ENCODE measurements around the gene OBSCN. TPM values are rescaled to one million over a fixed set of nuclear protein-coding genes. Genes with fewer than 3 reads are reported as not detected.

The OBSCN gene
- total RNA-seq, 2 experiments from 2014 or later: 29.5 to 45.2 TPM

- no peak overlapping the region for H3K4me3 ChIP-seq (ENCODE audit: low read depth, low read length, poor library complexity, severe bottlenecking)
- POLR2A ChIA-PET: no interaction called here
- no peak for DNase-seq (ENCODE audit: low spot score)
- intact Hi-C loops (cut with micrococcal nuclease; ENCODE audit: unreplicated experiment): no loop called here
- H3K4me2 ChIP-seq (ENCODE audit: low read length): no peak overlapping the region
- H3K79me2 ChIP-seq (ENCODE audit: insufficient read depth, low read depth, low read length): no peaks in the 10 kb centered on the region
- CTCF ChIA-PET (ENCODE audit: unreplicated experiment): no interaction called here
- H4K20me1 ChIP-seq (ENCODE audit: insufficient read depth, low read length): no peaks in the 10 kb centered on the region
- H3K9me2 ChIP-seq (ENCODE audit: insufficient read depth, low read length): no peaks in the 10 kb centered on the region
- H3K9me3 ChIP-seq (ENCODE audit: low read length): no peaks in the 10 kb centered on the region
- H3K27ac ChIP-seq (ENCODE audit: low read depth, low read length, poor library complexity, severe bottlenecking): no peak overlapping the region
- no peak overlapping the region for H2AFZ ChIP-seq (ENCODE audit: low read length)
- TF ChIP-seq CTCF (conservative IDR thresholded peaks at IDR 0.05; ENCODE audit: low read length): no peak
- no peak for TF ChIP-seq EZH2phosphoT487 (IDR thresholded peaks at IDR 0.05; ENCODE audit: borderline replicate concordance, low read depth, low read length)
- H3K36me3 ChIP-seq (ENCODE audit: insufficient read depth, low read length): no peaks in the 10 kb centered on the region
- no peaks in the 10 kb centered on the region for H3K4me1 ChIP-seq (ENCODE audit: insufficient read depth, low read length, poor library complexity, severe bottlenecking)
- BruUV-seq (replicated peaks): TSS peak; percentile 31
Measured at GRCh38 chr1:228413241-228414010, 205.6 kb downstream of the OBSCN start.

GRCh38 chr1:228414511-228415211, 206.8 kb downstream of the OBSCN start:
- no TSS peak for BruUV-seq (replicated peaks)
- intact Hi-C loops (cut with micrococcal nuclease; ENCODE audit: unreplicated experiment): no loop called here
- TF ChIP-seq CTCF (conservative IDR thresholded peaks at IDR 0.05; ENCODE audit: low read length): no peak
- TF ChIP-seq EZH2phosphoT487 (IDR thresholded peaks at IDR 0.05; ENCODE audit: borderline replicate concordance, low read depth, low read length): no peak
- no peak overlapping the region for H2AFZ ChIP-seq (ENCODE audit: low read length)
- POLR2A ChIA-PET: no interaction called here
- CTCF ChIA-PET (ENCODE audit: unreplicated experiment): no interaction called here
- H4K20me1 ChIP-seq (ENCODE audit: insufficient read depth, low read length): no peaks in the 10 kb centered on the region
- H3K79me2 ChIP-seq (ENCODE audit: insufficient read depth, low read depth, low read length): no peaks in the 10 kb centered on the region
- H3K9me2 ChIP-seq (ENCODE audit: insufficient read depth, low read length): no peaks in the 10 kb centered on the region
- DNase-seq (ENCODE audit: low spot score): no peak
- H3K4me1 ChIP-seq (ENCODE audit: insufficient read depth, low read length, poor library complexity, severe bottlenecking): no peaks in the 10 kb centered on the region
- no peak overlapping the region for H3K27ac ChIP-seq (ENCODE audit: low read depth, low read length, poor library complexity, severe bottlenecking)
- H3K4me3 ChIP-seq (ENCODE audit: low read depth, low read length, poor library complexity, severe bottlenecking): no peak overlapping the region
- no peak overlapping the region for H3K4me2 ChIP-seq (ENCODE audit: low read length)
- no peaks in the 10 kb centered on the region for H3K36me3 ChIP-seq (ENCODE audit: insufficient read depth, low read length)
- no peaks in the 10 kb centered on the region for H3K9me3 ChIP-seq (ENCODE audit: low read length)

- POLR2A ChIA-PET: no interaction called here
- no TSS peak for BruUV-seq (replicated peaks)
- no peak overlapping the region for H3K4me2 ChIP-seq (ENCODE audit: low read length)
- no peak overlapping the region for H3K27ac ChIP-seq (ENCODE audit: low read depth, low read length, poor library complexity, severe bottlenecking)
- H3K4me1 ChIP-seq (ENCODE audit: insufficient read depth, low read length, poor library complexity, severe bottlenecking): no peaks in the 10 kb centered on the region
- DNase-seq (ENCODE audit: low spot score): no peak
- H3K4me3 ChIP-seq (ENCODE audit: low read depth, low read length, poor library complexity, severe bottlenecking): no peak overlapping the region
- intact Hi-C loops (cut with micrococcal nuclease; ENCODE audit: unreplicated experiment): no loop called here
- CTCF ChIA-PET (ENCODE audit: unreplicated experiment): no interaction called here
- H4K20me1 ChIP-seq (ENCODE audit: insufficient read depth, low read length): no peaks in the 10 kb centered on the region
- no peaks in the 10 kb centered on the region for H3K9me3 ChIP-seq (ENCODE audit: low read length)
- H3K79me2 ChIP-seq (ENCODE audit: insufficient read depth, low read depth, low read length): no peaks in the 10 kb centered on the region
- no peaks in the 10 kb centered on the region for H3K9me2 ChIP-seq (ENCODE audit: insufficient read depth, low read length)
- no peaks in the 10 kb centered on the region for H3K36me3 ChIP-seq (ENCODE audit: insufficient read depth, low read length)
- no peak for TF ChIP-seq CTCF (conservative IDR thresholded peaks at IDR 0.05; ENCODE audit: low read length)
- no peak for TF ChIP-seq EZH2phosphoT487 (IDR thresholded peaks at IDR 0.05; ENCODE audit: borderline replicate concordance, low read depth, low read length)
- no peak overlapping the region for H2AFZ ChIP-seq (ENCODE audit: low read length)
Measured at GRCh38 chr1:228415221-228415620, 207.4 kb downstream of the OBSCN start.

Data from OCI-LY7 (cell line).